ENCODE measurements around the gene SIL1. TPM values are rescaled to one million over a fixed set of nuclear protein-coding genes. Genes with fewer than 3 reads are reported as not detected.
"Not testable (repeated sequence)": the region's sequence is repeated elsewhere in the genome, so short reads cannot be mapped to it uniquely, and the experiment has no call there.

The SIL1 gene
- total RNA-seq, 2 donors from 2014 or later = 17.2 to 20.2 TPM

DNA sequence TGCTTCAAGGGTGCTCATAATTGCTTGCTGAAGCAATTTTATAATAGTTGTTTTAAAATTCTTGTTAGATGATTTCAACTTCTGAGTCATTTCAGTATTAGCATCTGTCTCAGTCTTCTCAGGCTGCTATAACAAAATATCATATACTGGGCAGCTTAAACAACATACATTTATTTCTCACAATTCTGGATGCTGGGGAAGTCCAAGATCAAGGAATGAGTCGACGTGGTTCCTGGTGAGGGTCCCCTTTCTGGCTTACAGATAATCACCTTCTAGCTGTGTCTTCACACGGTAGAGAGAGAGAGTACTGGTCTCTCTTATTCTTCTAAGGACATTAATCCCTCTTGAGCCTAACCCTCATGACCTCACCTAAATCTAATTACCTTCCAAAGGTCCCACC lies 160.4 kb downstream of the SIL1 start:
- Histone ChIP-seq H3K9ac (ENCODE audit: extremely low read depth, low read length, poor library complexity, severe bottlenecking) (no peak overlapping the region), H3K27ac (ENCODE audit: low read depth, low read length) (no peak overlapping the region), H3K4me3 (ENCODE audit: low read length) (no peak overlapping the region), H3K27me3 (ENCODE audit: control insufficient read depth, insufficient read depth, low read length, poor library complexity, severe bottlenecking) (no peaks in the 10 kb centered on the region), H3K36me3 (ENCODE audit: control insufficient read depth, insufficient read depth, low read length) (no peaks in the 10 kb centered on the region), H3K4me1 (ENCODE audit: control insufficient read depth, insufficient read depth, low read length) (no peaks in the 10 kb centered on the region), H3K9me3 (ENCODE audit: control insufficient read depth, low read length) (no peaks in the 10 kb centered on the region)
- no peak overlapping the region for H3K27ac Mint-ChIP-seq
- H3K4me1 Mint-ChIP-seq = no peaks in the 10 kb centered on the region
- peaks cover 5% of the 10 kb centered on the region for H3K36me3 Mint-ChIP-seq (ENCODE audit: low read depth)
- H3K27me3 Mint-ChIP-seq (ENCODE audit: insufficient read depth) = no peaks in the 10 kb centered on the region
- 92 to 96% methylated on average over 3 of the region's 3 CpGs for WGBS, 2 experiments (ENCODE audit: insufficient coverage in 1 of 2, insufficient read length in 1 of 2)
- H3K4me3 Mint-ChIP-seq = no peak overlapping the region
- peak; percentile 1 for DNase-seq
- peaks cover 7% of the 10 kb centered on the region for H3K9me3 Mint-ChIP-seq
- TF ChIP-seq, protein P1, sequence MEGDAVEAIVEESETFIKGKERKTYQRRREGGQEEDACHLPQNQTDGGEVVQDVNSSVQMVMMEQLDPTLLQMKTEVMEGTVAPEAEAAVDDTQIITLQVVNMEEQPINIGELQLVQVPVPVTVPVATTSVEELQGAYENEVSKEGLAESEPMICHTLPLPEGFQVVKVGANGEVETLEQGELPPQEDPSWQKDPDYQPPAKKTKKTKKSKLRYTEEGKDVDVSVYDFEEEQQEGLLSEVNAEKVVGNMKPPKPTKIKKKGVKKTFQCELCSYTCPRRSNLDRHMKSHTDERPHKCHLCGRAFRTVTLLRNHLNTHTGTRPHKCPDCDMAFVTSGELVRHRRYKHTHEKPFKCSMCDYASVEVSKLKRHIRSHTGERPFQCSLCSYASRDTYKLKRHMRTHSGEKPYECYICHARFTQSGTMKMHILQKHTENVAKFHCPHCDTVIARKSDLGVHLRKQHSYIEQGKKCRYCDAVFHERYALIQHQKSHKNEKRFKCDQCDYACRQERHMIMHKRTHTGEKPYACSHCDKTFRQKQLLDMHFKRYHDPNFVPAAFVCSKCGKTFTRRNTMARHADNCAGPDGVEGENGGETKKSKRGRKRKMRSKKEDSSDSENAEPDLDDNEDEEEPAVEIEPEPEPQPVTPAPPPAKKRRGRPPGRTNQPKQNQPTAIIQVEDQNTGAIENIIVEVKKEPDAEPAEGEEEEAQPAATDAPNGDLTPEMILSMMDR (conservative IDR thresholded peaks at IDR 0.05) = no peak

DNA sequence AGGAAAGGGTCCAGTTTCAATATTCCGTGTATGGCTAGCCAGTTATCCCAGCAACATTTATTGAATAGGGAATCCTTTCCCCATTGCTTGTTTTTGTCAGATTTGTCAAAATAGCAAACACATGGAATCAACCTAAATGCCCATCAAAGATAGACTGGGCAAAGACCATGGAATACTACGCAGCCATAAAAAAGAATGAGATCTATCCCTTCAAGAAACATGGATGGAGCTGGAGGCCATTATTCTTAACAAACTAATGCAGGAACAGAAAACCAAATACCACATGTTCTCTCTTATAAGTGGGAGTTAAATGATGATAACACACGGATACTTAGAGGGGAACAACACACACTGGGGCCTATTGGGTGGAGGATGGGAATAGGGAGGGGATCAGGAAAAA lies 161.8 kb downstream of the SIL1 start:
- not testable (repeated sequence) for H3K4me3 ChIP-seq (ENCODE audit: low read length); H3K4me3 Mint-ChIP-seq; H3K9ac ChIP-seq (ENCODE audit: extremely low read depth, low read length, poor library complexity, severe bottlenecking); H3K9me3 ChIP-seq (ENCODE audit: control insufficient read depth, low read length); H3K36me3 ChIP-seq (ENCODE audit: control insufficient read depth, insufficient read depth, low read length); H3K27me3 Mint-ChIP-seq (ENCODE audit: insufficient read depth); H3K4me1 ChIP-seq (ENCODE audit: control insufficient read depth, insufficient read depth, low read length); H3K27ac Mint-ChIP-seq; DNase-seq; H3K36me3 Mint-ChIP-seq (ENCODE audit: low read depth); H3K27ac ChIP-seq (ENCODE audit: low read depth, low read length); H3K9me3 Mint-ChIP-seq; H3K27me3 ChIP-seq (ENCODE audit: control insufficient read depth, insufficient read depth, low read length, poor library complexity, severe bottlenecking); H3K4me1 Mint-ChIP-seq
- 80 to 94% methylated on average over 2 to 3 of the region's 3 CpGs for WGBS, 2 experiments (ENCODE audit: insufficient coverage in 1 of 2, insufficient read length in 1 of 2)

DNA sequence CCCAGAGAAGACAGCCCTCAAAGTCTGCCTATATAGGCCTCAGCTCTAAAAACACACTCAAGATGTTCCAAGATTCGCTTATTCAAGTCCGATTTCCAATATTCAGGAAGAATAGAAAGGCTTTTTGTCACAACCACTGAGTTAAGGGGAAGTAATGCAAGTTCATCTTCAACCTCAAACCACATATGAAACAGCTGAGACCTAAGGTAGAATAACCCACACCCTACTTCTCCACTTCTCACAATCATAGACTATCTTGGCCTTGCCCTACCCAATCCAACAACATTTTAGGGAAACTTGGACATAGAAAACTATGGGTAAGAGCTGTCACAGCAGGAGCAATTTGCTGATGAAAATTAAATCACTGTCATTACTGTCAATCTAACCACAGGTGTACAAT lies 171.0 kb downstream of the SIL1 start:
- H3K9me3 ChIP-seq (ENCODE audit: control insufficient read depth, low read length) = no peaks in the 10 kb centered on the region
- no peak overlapping the region for H3K27ac Mint-ChIP-seq
- DNase-seq = no peak
- peaks cover 5% of the 10 kb centered on the region for H3K4me1 Mint-ChIP-seq
- H3K27me3 Mint-ChIP-seq (ENCODE audit: insufficient read depth) = peaks cover under 1% of the 10 kb centered on the region
- H3K9me3 Mint-ChIP-seq = no peaks in the 10 kb centered on the region
- H3K27me3 ChIP-seq (ENCODE audit: control insufficient read depth, insufficient read depth, low read length, poor library complexity, severe bottlenecking) = no peaks in the 10 kb centered on the region
- TF ChIP-seq, protein P1 (conservative IDR thresholded peaks at IDR 0.05) = no peak
- no peaks in the 10 kb centered on the region for H3K4me1 ChIP-seq (ENCODE audit: control insufficient read depth, insufficient read depth, low read length)
- no peak overlapping the region for H3K4me3 ChIP-seq (ENCODE audit: low read length)
- no peaks in the 10 kb centered on the region for H3K36me3 ChIP-seq (ENCODE audit: control insufficient read depth, insufficient read depth, low read length)
- no peak overlapping the region for H3K27ac ChIP-seq (ENCODE audit: low read depth, low read length)
- no peak overlapping the region for H3K4me3 Mint-ChIP-seq
- no peaks in the 10 kb centered on the region for H3K36me3 Mint-ChIP-seq (ENCODE audit: low read depth)
- H3K9ac ChIP-seq (ENCODE audit: extremely low read depth, low read length, poor library complexity, severe bottlenecking) = no peak overlapping the region
- 96 to 100% methylated on average over 2 of the region's 2 CpGs for WGBS, 2 experiments (ENCODE audit: insufficient coverage in 1 of 2, insufficient read length in 1 of 2)

DNA sequence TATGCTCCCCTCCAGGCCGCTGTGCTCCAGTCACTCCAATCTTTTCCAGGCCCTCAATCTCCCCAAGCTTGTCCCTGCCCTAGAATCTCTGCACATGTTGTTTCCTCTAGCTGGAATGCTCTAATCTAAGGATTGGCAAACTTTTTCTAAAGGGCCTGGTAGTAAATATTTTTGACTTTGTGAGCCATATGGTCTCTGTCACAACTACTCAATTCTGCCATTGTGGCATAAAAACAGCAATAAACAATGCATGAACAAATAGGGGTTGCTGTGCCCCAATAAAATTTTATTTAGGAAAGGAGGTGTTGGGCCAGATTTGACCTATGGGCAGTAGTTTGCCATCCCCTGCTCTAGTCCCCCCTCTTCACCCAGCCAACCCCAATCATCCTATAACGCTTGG lies 172.5 kb downstream of the SIL1 start:
- no peaks in the 10 kb centered on the region for H3K9me3 Mint-ChIP-seq
- no peaks in the 10 kb centered on the region for H3K36me3 ChIP-seq (ENCODE audit: control insufficient read depth, insufficient read depth, low read length)
- H3K9ac ChIP-seq (ENCODE audit: extremely low read depth, low read length, poor library complexity, severe bottlenecking) = no peak overlapping the region
- H3K9me3 ChIP-seq (ENCODE audit: control insufficient read depth, low read length) = no peaks in the 10 kb centered on the region
- no peak overlapping the region for H3K4me3 ChIP-seq (ENCODE audit: low read length)
- no peaks in the 10 kb centered on the region for H3K36me3 Mint-ChIP-seq (ENCODE audit: low read depth)
- 73 to 100% methylated on average over 1 to 2 of the region's 2 CpGs for WGBS, 2 experiments (ENCODE audit: insufficient coverage in 1 of 2, insufficient read length in 1 of 2)
- H3K27me3 Mint-ChIP-seq (ENCODE audit: insufficient read depth) = no peaks in the 10 kb centered on the region
- TF ChIP-seq, protein P1 (conservative IDR thresholded peaks at IDR 0.05) = no peak
- H3K4me1 ChIP-seq (ENCODE audit: control insufficient read depth, insufficient read depth, low read length) = no peaks in the 10 kb centered on the region
- peak; percentile 7 for DNase-seq
- no peak overlapping the region for H3K27ac ChIP-seq (ENCODE audit: low read depth, low read length)
- H3K27ac Mint-ChIP-seq = no peak overlapping the region
- H3K27me3 ChIP-seq (ENCODE audit: control insufficient read depth, insufficient read depth, low read length, poor library complexity, severe bottlenecking) = no peaks in the 10 kb centered on the region
- peaks cover 5% of the 10 kb centered on the region for H3K4me1 Mint-ChIP-seq
- H3K4me3 Mint-ChIP-seq = no peak overlapping the region

All from endodermal cell (in vitro differentiated cells).